ENCODE results near the gene NAP1L4. TPM values are rescaled to one million over a fixed set of nuclear protein-coding genes. Genes with fewer than 3 reads are reported as not detected.

NAP1L4 gene
- total RNA-seq, 4 donors from 2014 or later: 67.2 to 99.0 (median 82.4) TPM

- TF ChIP-seq POLR2A (IDR thresholded peaks at IDR 0.05) (no peak), CTCF (IDR thresholded peaks at IDR 0.05) (no peak)
- no peak for DNase-seq (ENCODE audit: low spot score in 2 of 2)
- WGBS, 2 donors: 92 to 95% methylated on average over 11 of the region's 11 CpGs
- H3K4me3 ChIP-seq (ENCODE audit: low read depth, poor library complexity, severe bottlenecking): no peak overlapping the region
- intact Hi-C loops (cut with DNase I; ENCODE audit: low total_unique reads): no loop called here
These were observed 65.5 kb downstream of the NAP1L4 start for GRCh38 chr11:2926611-2927051.

- intact Hi-C loops (cut with DNase I; ENCODE audit: low total_unique reads): no loop called here
These were observed 67.1 kb downstream of the NAP1L4 start for GRCh38 chr11:2924821-2925675.

DNA sequence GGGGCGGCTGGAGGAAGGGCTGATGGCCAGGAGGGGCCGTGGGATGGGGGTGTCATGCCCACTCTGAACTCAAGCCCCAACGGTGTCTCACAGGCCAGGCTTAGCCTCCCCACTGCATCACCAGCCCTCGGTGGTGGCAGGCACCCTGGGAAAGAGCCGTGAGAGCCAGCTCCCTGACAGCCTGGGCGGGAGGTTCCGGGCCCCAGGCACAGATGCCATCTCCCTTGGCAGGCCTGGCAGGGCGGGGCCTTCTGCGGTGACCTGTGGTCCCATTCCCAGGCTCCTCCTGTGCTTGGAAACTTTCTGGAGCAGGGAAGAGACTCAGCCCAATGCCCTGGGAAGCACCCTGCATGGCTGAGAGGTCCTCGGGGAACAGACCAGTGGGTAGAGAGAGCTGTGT is 67.7 kb downstream of the NAP1L4 start:
- TF ChIP-seq POLR2A (IDR thresholded peaks at IDR 0.05) (no peak), CTCF (IDR thresholded peaks at IDR 0.05) (no peak)
- no peak for DNase-seq (ENCODE audit: low spot score in 2 of 2)
- 51 to 73% methylated on average over 2 to 10 of the region's 10 CpGs for WGBS, 2 donors
- intact Hi-C loops (cut with DNase I; ENCODE audit: low total_unique reads): no loop called here
- H3K4me3 ChIP-seq (ENCODE audit: low read depth, poor library complexity, severe bottlenecking): no peak overlapping the region

More at GRCh38 chr11:2924821-2925675, 67.1 kb downstream of the NAP1L4 start:
- WGBS, 2 donors: 88 to 91% methylated on average over 28 to 30 of the region's 30 CpGs
- TF ChIP-seq POLR2A (IDR thresholded peaks at IDR 0.05) (no peak), CTCF (IDR thresholded peaks at IDR 0.05) (no peak)
- no peak for DNase-seq (ENCODE audit: low spot score in 2 of 2)
- H3K4me3 ChIP-seq (ENCODE audit: low read depth, poor library complexity, severe bottlenecking): no peak overlapping the region

DNA sequence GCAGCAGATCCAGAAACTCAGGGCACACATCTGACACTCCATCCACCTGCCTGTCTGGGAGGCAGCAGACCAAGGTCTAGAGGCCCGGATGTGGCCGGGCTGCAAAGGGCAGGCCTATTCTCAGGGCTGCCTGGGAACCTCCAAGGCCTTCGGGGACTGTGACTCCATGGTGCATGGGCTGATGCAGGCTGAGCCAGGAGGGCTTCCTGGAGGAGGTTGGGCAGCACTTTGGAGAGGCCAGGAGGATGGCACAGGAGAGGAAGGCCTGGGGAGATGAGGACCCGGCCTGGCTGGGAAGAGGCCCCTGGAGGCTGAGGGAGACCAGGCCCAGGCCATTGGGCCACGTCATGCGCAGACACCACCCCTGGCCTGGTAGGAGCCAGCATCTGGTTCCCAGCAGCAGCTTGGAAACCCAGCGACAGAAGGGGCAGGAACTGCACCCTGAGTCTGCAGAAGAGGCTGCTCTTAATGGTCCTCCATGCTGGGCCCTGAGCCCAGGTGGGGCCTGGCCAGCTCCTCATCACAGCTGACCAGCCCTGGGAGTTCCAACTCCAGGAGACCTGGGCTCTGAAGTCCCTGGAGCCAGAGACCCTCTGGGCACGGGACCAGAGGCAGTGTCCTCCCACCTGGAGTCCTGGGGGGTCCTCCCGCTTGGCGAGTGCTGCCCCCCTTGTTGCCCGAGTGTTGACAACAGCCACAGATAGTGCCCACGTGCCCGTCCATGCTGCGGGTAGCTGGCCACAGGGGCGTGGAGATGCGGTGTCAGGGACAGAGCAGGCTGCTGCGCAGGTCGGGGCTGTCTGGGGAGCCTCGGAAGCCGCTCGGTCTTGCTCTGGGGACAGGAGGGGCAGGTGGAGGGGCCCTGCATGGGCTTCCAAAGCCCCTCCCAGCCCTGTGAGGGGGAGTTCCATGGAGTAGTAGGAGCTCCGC is 68.4 kb downstream of the NAP1L4 start:
- intact Hi-C loops (cut with DNase I; ENCODE audit: low total_unique reads): no loop called here
- no peak for DNase-seq (ENCODE audit: low spot score in 2 of 2)
- H3K4me3 ChIP-seq (ENCODE audit: low read depth, poor library complexity, severe bottlenecking): no peak overlapping the region
- TF ChIP-seq POLR2A (IDR thresholded peaks at IDR 0.05) (no peak), CTCF (IDR thresholded peaks at IDR 0.05) (no peak)
- 70 to 73% methylated on average over 21 to 22 of the region's 22 CpGs for WGBS, 2 donors

DNA sequence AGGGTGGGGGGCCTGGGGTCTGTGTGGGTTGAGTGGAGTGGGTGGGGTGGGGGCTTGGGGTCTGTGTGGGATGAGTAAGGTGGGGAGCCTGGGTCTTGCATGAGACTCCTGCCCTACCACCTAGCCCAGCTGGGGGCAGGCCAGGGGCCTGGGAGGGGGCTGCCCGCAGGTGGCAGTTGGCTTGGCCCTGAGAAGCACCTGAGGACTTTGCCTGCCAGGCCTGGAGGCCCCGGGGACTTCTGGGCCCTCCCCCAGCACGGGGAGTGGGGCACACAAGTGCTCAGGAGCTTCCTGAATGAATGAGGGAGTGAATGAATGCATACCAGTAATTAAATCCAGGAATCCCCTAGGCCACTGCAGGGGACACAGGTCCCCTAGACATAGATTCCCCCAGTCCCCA is 69.5 kb downstream of the NAP1L4 start:
- intact Hi-C loops (cut with DNase I; ENCODE audit: low total_unique reads): no loop called here
- WGBS, 2 donors: 59 to 63% methylated on average over 2 to 3 of the region's 3 CpGs
- no peak for DNase-seq (ENCODE audit: low spot score in 2 of 2)
- no peak for TF ChIP-seq POLR2A (IDR thresholded peaks at IDR 0.05)
- TF ChIP-seq CTCF (IDR thresholded peaks at IDR 0.05): no peak
- no peak overlapping the region for H3K4me3 ChIP-seq (ENCODE audit: low read depth, poor library complexity, severe bottlenecking)

Measured in lower leg skin (tissue), 4 donors.